ENCODE measurements around the gene ZNF566. TPM values are rescaled to one million over a fixed set of nuclear protein-coding genes. Genes with fewer than 3 reads are reported as not detected.

The ZNF566 gene
- total and polyA plus RNA-seq, 2 of the 13 experiments (the other 11 are each of a cell fraction or from before 2014, with no cell fraction given): 4.8 to 13.7 TPM

DNA sequence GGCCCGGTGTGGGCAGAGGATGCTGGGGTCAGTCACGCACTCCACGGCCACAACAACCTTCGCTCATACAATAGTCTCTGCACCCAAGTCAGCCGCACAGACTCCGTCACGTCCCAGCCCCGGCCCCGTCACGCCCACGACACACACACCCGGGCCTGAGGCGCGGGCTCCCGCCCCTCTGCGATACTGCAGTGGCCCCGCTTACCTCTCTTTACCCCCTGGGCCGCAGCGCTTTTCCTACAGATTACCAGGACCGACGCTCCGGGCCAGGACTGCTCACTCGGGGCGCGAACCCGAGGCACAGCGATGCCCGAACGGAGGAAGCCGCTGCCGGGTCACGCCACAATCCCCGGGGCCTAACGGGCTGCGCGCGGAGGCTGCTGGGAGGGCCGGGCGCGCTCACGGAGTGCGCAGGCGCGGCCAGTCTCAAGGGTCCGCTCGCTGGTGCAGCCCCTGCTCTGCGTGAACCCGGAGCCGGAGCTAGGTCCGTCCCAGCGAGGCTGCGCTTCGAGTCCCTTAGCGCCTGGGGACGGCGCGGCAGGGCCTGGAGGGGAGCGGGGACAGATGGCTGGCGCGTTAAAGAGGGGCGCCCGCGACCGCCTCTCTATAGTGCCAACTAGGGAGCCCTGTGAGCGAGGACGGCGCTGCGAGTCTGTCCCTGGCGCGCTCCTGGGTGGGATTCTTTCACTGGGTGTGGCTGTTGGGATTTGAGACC is 70.9 kb downstream of the ZNF566 start, which contains the start of gene ZFP82 (continued):
- TF ChIP-seq, protein P1, sequence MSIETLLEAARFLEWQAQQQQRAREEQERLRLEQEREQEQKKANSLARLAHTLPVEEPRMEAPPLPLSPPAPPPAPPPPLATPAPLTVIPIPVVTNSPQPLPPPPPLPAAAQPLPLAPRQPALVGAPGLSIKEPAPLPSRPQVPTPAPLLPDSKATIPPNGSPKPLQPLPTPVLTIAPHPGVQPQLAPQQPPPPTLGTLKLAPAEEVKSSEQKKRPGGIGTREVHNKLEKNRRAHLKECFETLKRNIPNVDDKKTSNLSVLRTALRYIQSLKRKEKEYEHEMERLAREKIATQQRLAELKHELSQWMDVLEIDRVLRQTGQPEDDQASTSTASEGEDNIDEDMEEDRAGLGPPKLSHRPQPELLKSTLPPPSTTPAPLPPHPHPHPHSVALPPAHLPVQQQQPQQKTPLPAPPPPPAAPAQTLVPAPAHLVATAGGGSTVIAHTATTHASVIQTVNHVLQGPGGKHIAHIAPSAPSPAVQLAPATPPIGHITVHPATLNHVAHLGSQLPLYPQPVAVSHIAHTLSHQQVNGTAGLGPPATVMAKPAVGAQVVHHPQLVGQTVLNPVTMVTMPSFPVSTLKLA (IDR thresholded peaks at IDR 0.05): no peak
- TF ChIP-seq, protein P2, sequence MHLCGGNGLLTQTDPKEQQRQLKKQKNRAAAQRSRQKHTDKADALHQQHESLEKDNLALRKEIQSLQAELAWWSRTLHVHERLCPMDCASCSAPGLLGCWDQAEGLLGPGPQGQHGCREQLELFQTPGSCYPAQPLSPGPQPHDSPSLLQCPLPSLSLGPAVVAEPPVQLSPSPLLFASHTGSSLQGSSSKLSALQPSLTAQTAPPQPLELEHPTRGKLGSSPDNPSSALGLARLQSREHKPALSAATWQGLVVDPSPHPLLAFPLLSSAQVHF (CRISPR knock-in tag; IDR thresholded peaks at IDR 0.05): 0 out of 2 replicates have a peak, but pooled peaks have one; percentile 39
- TF ChIP-seq NR2F1 (CRISPR knock-in tag; IDR thresholded peaks at IDR 0.05): no peak
- peak; percentile 33 for TF ChIP-seq IRF2 (CRISPR knock-in tag; IDR thresholded peaks at IDR 0.05)
- TF ChIP-seq ZFYVE20 (CRISPR knock-in tag; IDR thresholded peaks at IDR 0.05; ENCODE audit: borderline replicate concordance, low read depth): no peak
- TF ChIP-seq, protein P3, sequence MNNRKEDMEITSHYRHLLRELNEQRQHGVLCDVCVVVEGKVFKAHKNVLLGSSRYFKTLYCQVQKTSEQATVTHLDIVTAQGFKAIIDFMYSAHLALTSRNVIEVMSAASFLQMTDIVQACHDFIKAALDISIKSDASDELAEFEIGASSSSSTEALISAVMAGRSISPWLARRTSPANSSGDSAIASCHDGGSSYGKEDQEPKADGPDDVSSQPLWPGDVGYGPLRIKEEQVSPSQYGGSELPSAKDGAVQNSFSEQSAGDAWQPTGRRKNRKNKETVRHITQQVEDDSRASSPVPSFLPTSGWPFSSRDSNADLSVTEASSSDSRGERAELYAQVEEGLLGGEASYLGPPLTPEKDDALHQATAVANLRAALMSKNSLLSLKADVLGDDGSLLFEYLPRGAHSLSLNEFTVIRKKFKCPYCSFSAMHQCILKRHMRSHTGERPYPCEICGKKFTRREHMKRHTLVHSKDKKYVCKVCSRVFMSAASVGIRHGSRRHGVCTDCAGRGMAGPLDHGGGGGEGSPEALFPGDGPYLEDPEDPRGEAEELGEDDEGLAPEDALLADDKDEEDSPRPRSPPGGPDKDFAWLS (CRISPR knock-in tag; IDR thresholded peaks at IDR 0.05; ENCODE audit: borderline replicate concordance): no peak
- TF ChIP-seq ZSCAN31 (CRISPR knock-in tag; IDR thresholded peaks at IDR 0.05; ENCODE audit: low read depth): no peak
- TF ChIP-seq MTA1 (CRISPR knock-in tag; IDR thresholded peaks at IDR 0.05; ENCODE audit: borderline replicate concordance): peak; percentile 44; the same call in 1 of the 2 replicates
- no peak for TF ChIP-seq RELA (CRISPR knock-in tag; IDR thresholded peaks at IDR 0.05)
- TF ChIP-seq, protein P4, sequence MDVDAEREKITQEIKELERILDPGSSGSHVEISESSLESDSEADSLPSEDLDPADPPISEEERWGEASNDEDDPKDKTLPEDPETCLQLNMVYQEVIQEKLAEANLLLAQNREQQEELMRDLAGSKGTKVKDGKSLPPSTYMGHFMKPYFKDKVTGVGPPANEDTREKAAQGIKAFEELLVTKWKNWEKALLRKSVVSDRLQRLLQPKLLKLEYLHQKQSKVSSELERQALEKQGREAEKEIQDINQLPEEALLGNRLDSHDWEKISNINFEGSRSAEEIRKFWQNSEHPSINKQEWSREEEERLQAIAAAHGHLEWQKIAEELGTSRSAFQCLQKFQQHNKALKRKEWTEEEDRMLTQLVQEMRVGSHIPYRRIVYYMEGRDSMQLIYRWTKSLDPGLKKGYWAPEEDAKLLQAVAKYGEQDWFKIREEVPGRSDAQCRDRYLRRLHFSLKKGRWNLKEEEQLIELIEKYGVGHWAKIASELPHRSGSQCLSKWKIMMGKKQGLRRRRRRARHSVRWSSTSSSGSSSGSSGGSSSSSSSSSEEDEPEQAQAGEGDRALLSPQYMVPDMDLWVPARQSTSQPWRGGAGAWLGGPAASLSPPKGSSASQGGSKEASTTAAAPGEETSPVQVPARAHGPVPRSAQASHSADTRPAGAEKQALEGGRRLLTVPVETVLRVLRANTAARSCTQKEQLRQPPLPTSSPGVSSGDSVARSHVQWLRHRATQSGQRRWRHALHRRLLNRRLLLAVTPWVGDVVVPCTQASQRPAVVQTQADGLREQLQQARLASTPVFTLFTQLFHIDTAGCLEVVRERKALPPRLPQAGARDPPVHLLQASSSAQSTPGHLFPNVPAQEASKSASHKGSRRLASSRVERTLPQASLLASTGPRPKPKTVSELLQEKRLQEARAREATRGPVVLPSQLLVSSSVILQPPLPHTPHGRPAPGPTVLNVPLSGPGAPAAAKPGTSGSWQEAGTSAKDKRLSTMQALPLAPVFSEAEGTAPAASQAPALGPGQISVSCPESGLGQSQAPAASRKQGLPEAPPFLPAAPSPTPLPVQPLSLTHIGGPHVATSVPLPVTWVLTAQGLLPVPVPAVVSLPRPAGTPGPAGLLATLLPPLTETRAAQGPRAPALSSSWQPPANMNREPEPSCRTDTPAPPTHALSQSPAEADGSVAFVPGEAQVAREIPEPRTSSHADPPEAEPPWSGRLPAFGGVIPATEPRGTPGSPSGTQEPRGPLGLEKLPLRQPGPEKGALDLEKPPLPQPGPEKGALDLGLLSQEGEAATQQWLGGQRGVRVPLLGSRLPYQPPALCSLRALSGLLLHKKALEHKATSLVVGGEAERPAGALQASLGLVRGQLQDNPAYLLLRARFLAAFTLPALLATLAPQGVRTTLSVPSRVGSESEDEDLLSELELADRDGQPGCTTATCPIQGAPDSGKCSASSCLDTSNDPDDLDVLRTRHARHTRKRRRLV (CRISPR knock-in tag; IDR thresholded peaks at IDR 0.05): no peak
- TF ChIP-seq NBN (conservative IDR thresholded peaks at IDR 0.05): no peak
- TF ChIP-seq, protein P5, sequence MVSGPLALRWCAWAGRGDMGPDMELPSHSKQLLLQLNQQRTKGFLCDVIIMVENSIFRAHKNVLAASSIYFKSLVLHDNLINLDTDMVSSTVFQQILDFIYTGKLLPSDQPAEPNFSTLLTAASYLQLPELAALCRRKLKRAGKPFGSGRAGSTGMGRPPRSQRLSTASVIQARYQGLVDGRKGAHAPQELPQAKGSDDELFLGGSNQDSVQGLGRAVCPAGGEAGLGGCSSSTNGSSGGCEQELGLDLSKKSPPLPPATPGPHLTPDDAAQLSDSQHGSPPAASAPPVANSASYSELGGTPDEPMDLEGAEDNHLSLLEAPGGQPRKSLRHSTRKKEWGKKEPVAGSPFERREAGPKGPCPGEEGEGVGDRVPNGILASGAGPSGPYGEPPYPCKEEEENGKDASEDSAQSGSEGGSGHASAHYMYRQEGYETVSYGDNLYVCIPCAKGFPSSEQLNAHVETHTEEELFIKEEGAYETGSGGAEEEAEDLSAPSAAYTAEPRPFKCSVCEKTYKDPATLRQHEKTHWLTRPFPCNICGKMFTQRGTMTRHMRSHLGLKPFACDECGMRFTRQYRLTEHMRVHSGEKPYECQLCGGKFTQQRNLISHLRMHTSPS (CRISPR knock-in tag; IDR thresholded peaks at IDR 0.05; ENCODE audit: low read depth): no peak
- no peak for TF ChIP-seq ZNF30 (CRISPR knock-in tag; IDR thresholded peaks at IDR 0.05)
- no peak for TF ChIP-seq ZNF569 (CRISPR knock-in tag; IDR thresholded peaks at IDR 0.05; ENCODE audit: borderline replicate concordance)
- no peak for TF ChIP-seq ZNF382 (CRISPR knock-in tag; IDR thresholded peaks at IDR 0.05; ENCODE audit: borderline replicate concordance)
- TF ChIP-seq STAT5B (CRISPR knock-in tag; IDR thresholded peaks at IDR 0.05): no peak
- TF ChIP-seq CHD2 (IDR thresholded peaks at IDR 0.05; ENCODE audit: low read depth, low read length): no peak
- no peak for TF ChIP-seq ZNF44 (CRISPR knock-in tag; IDR thresholded peaks at IDR 0.05)
